ENCODE results near the gene MPPED1.

MPPED1 gene

DNA sequence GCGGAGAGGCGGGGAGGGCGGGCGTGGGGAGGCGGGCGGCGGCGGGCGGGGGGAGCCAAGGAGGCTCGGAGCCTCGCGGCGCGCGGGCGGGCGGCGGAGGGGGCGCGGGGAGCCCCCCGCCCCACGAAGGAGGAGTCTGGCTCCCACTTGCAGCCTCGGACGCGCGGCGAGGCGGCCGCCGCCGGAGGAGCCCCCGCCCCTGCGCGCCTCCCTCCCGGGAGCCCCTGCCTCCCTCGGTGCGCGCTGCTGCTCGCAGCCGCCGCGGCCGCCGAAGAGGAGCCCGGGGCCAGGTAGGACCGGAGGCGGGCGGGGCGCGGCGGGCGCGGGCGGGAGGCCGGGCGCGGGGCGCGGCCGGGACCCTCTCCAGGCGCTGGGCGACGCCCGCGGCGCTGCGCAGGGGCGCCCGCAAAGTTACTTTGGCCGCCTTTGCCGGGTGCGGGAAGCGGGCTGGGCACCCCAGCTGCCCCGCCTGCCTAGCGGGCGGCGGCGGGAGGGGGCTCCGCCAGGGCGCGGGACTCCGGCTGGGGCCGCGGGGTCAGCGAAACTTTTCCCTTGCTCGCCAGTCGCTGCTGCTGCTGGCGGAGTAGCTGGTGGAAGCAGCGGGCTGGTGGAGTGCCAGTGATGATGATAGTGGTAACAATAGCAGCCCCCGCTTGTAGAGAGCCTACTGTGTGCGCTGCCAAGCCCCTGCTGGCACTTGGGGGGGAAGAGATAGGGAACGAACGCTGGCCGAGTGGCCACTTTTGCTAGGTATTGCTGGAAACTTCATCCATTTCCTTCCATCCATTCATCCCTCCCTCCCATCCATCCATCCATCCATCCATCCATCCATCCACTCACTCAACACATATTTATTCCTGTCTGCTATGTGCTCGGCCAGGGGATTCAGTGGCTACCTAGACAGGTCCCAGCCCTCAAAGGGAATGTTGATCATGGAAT, at the start of gene MPPED1:
Gene MPPED1 (plus strand): TSS at position 146 of the 939 bp plus-strand sequence. CDS start 12,972 bp downstream, outside the sequence.
- DNase-seq = no peak

- DNase-seq = no peak
Measured at GRCh38 chr22:43363315-43364168, 48.3 kb upstream of the MPPED1 start.

GRCh38 chr22:43364169-43364435, 47.7 kb upstream of the MPPED1 start:
- DNase-seq = no peak

DNA sequence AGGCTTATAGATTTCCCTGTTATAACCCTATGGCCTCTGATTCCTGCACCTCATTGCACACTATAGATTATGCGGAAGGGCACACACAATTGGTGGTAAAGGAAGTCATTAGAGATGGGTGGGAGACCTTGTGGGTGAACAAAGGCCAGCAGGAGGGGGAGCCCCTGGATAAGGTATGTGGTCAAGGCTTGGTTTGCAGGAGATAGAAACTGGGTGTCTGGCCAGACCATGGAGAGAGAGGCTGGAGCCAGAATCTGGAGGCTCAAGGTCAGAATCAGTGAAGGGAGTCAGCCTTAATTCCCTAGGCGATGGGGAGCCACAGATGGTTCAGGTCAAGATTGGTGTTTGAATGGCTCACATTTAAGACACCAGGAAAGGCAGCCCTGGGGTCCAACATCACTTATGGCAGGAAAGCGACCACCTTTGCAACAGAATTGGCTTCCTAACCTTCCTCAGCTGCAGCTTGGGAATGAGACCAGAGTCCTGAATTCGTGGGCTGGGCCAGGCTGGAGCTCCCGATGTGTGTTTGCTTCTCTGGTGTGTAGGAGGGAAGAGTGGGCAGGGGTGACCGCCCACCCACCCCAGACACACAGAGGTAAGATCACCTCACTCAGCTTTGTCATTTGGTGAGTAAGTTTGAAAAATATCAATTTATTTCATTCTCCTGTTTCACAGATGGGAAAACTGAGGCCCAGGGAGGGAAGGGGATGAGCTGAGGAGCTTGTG, 45.9 kb upstream of the MPPED1 start:
- DNase-seq = no peak

DNA sequence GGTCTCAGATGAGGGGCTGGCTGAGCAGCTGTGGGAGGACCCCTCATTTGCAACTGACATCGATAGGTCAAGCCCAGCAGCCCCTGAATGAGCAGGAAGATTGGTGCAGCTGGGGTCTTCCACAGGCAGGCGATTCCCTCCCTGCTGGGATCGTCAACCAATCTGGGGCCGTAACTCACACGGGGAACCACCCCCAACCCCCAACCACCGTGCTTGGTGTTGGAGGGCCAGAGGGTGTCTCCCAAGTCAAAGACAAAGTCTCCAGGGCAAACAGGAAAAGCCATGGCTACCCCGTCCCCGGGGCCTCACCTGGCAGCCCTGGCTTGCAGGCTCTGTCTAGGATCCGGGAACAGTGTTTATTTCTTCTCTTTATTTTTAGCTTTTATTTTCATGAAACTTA, 41.8 kb upstream of the MPPED1 start:
- DNase-seq = no peak

DNA sequence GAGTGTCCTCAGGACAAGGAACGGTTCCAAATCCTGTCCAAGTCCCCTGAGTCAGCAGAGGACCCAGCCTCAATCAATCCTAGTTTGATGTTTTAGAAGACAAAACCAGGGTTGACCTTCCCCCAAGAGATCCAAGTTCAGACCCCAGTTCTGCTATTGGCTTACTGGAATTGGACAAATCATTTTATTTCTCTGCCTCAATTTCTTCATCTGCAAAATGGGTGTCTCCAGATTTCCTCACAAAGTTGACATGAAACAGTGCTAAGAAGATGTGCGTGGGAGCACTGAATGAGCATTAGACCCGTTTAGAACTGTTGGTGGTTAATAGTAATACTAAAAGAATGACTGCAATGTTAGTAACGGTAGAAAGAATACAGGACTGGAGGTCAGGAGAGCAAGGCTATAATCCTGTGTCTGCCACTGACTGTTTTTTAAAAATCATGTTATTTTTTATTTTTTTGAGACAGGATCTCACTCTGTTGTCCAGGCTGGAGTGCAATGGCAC, 35.8 kb upstream of the MPPED1 start:
- DNase-seq = no peak

DNA sequence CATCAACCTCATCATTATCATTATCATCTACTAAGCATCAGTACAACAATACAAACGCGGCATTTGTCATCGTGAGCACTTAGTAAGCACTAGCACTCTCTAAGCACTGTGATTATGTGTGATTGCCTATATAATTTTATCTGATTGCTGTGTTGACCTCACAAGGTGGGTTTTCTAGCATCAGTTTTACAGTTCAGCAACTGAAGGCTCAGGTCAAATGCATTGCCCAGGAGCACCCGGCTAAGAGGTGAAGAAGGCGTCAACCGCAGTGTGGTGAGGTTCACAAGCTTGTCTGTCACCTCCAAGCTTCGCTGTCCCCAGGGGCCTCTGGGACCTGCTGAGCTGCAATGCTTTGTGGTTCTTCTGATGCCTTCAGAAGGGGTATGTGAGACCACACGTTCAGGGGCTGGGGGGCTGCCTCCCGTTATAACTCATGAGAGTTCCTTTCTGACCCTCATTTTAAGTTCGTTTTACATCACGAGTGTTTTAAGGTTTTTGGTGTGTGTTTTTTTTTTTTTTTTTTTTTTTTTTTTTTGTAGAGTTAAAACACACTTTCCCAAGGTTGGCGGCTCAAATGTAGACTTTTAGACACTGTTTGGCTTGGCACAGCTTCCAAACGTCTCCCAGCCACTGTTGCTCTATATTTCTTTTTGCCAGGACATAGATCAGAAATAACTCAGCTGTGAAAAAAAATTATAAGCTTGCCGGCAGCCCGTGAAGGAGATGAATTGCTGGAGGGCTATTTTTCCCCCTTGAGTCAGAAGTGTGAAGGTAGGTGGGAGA, 34.9 kb upstream of the MPPED1 start:
- no peak for DNase-seq

GRCh38 chr22:43377548-43377895, 34.3 kb upstream of the MPPED1 start:
- DNase-seq = no peak

- DNase-seq = no peak
Measured at GRCh38 chr22:43377896-43378704, 33.7 kb upstream of the MPPED1 start.

DNA sequence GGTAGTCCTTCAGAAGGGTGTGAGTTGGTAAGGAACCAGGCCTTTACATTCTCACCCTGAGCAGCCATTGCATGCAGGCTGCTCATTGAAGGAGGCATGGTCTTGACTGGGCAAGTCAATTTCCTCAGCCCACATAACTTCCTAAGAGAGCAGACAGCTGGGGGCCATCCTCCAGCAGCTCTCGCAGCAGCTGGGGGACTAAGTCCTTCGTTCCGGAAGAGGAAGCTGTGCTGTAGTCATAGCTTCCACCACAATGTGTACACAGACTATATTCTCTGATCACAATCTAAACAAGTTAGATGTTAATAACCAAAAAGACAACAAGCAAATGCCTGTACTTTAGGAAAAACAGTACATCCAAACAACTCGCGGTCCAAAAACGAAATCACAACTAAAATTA, 30.1 kb upstream of the MPPED1 start:
- no peak for DNase-seq

DNA sequence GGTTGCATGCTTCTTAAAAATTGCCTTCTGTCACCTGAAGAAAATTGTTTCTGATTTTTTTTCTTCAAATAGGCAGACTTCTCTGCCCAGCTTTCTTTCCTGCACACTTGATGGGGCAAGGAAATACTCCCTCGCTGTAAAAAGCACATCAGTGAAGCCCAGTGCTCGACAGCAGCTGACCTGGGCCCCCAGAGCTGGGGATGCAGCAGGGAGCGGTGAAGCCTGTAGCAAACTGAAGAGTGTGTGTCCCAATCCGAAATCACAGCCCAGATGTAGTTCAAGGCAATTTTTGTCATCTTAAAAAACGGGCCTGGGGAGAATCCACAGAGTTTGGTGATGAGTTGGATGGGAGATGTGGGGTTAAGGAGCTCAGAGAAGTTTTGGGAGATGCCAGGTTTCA, 27.0 kb upstream of the MPPED1 start:
- DNase-seq = no peak

- DNase-seq = peak; percentile 76 to 78
Measured at GRCh38 chr22:43385770-43386641, 25.8 kb upstream of the MPPED1 start.

- DNase-seq = no peak
Measured at GRCh38 chr22:43387815-43388214, 24.0 kb upstream of the MPPED1 start.

DNA sequence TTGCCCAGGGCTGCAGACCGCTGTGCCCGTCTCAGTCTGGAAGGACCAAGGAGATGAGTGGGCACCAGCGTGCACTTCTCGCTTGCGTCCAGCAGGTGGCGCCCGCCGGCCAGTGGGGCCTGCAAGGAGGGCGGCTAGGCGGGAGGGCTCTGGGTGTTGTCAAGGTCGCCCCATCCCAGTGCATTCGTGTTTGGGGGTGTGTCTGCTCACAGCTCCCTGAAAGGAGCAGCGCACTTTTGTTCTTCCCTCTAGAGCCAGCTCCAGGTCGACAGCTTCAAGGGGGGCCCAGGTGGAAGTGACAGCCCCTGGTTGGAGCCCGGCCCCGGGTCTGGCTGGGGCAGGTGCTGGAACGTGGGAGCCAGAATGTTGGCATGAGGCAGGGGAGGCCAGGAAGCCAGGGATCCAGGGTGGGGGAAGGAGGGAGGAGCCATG, 23.4 kb upstream of the MPPED1 start:
- peak; percentile 80 to 82 for DNase-seq

DNA sequence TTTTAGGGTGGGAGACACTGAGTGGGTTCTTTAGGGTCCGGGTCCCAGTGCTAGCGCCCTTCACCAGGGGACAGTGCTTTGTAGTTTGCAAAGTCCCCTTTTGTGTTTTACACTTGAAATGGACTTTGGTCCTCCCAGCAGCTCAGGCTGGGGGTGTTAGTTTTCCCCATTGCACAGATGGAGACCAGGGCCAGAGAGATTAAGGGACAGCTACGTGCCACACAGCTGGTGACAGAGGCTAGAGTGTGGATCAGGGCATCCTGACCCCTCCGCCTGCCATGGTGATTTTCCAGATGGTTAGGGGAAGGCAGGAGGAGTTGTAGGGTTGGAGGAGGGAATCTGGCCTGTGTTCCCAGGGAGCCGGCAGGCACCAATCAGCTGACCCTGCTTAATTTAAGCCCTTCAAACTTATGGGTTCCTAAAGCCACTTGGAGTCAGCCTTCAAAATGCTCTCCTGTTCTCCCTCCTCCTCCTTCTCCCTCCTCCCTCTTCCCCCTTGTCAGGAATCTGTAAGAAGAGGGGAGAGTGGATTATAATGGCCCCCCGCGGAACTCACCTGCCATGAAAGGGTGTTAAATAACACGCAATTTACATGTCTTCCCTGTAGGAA, 22.5 kb upstream of the MPPED1 start:
- DNase-seq = no peak

DNA sequence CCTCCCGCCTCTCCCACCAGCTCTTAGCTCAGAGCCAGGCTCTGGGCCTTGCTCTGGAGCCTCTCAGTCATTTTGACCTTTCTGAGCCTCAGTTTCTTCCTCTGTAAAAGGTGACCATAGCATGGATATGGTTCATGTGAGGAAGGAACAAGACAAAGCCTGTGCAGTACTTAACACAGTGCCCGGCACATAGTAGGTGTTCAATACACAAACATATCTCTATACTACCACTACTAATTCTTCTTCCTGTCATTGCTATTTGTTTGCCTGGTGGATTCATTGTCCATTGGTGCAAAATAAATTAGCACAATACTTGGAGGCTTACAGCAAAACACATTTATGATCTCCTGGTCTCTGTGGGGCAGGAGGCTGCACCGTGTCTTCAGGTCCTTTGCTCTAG, 21.6 kb upstream of the MPPED1 start:
- DNase-seq = no peak

DNA sequence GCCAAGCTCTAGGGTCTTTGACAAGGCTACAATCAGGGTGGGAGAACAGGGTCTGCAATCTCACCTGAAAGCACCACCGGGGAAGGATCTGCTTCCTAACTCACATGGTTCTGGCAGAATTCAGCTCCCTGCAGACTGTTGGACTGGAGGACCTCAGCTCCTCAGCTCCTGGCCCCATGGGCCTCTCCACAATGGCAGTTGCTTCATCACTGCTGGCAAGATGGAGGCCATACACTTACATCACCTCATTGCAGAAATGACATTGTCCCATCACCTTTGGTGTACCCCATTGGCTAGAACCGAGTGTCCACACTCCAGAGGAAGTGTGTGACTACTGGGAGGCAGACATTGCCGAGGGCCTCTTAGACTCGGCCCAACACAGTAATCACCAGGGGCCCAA, 20.9 kb upstream of the MPPED1 start:
- DNase-seq = no peak

DNA sequence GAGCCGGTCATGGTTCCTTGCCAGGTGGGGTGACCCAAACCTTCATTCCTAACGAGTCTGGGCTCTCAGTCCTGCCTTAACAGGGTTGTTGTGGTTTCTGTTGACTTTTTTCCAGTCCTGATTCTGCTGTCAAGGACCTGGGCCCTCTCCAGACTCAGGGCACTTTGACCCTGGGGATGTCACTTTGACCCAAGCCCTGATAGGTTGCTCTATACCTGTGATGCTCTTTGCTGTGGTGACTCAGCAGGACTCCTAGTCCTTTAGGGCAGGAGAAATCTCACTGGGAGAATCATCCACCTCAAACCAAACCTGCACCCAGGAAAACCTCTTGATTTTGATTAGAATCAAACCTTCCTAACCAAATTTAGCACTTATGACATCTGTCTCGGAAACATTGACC, 20.5 kb upstream of the MPPED1 start:
- no peak for DNase-seq

DNA sequence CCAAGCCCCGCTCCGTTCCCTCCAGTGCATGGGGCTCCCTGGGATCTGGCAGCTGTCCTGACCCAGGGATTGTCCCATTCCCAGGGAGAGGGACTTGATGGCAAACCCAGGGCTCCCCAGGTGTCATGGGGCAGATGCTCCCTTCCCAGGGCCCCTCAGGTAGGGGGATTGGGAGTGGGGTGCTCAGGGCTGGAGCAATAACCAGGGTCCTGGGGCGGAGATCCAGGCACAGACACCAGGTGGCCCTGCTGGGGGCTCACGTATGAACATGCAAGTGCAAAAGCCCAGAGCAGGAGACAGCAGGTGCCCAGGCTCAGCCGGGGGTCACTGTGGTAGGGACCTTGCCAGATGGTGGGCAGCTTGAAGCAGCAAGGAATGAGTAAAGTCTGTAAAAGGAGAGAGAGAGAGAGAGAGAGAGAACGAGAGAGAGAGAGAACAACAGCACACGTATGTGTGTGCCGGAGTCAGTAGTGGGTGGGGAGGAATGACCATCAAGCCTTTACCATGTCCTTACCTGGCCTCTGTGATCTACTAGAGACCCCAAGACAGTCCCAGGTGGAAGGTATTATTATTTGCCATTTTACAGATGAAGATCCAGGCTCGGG, 19.3 kb upstream of the MPPED1 start:
- DNase-seq = no peak

Measured in stimulated activated CD4-positive, alpha-beta T cell treated with anti-CD3 and anti-CD28 coated beads, Interleukin-2, amount 100 ng/mL, for 24 hours (primary cell).